GM12878 (cell line): ENCODE data around the gene DIS3L2. TPM values are rescaled to one million over a fixed set of nuclear protein-coding genes. Genes with fewer than 3 reads are reported as not detected.
A peak's percentile ranks its signal among the peaks of the same experiment; 100 is the strongest.

Experiments used
- BCL11A ChIP-seq: IDR thresholded peaks from 2 replicates; pipeline ENCODE4 v1.6.1; 2011; ENCODE audit warnings: low read depth, low read length
- BMI1 ChIP-seq: fragments of 450-650 bp; IDR thresholded peaks from 2 replicates; pipeline ENCODE4 v1.6.1; 2016; ENCODE audit warnings: mild to moderate bottlenecking, moderate library complexity, borderline replicate concordance
- DPF2 ChIP-seq: fragments of 450-650 bp; IDR thresholded peaks from 2 replicates; pipeline ENCODE4 v1.6.1; 2017; ENCODE audit warnings: mild to moderate bottlenecking
- ETV6 ChIP-seq, 2 experiments: fragments of 450-650 bp in 1 of 2; IDR thresholded peaks in 1 of 2; conservative IDR thresholded peaks in 1 of 2; 2 replicates each; pipeline ENCODE4 v1.6.1; 2014; ENCODE audit warnings: antibody characterized with exemption in 1 of 2, borderline replicate concordance in 1 of 2, low read depth in 1 of 2, mild to moderate bottlenecking in 1 of 2, moderate library complexity in 1 of 2
- IKZF1 ChIP-seq: fragments of 450-650 bp; conservative IDR thresholded peaks from 2 replicates; pipeline ENCODE4 v1.6.1; 2017; ENCODE audit warnings: antibody characterized with exemption, mild to moderate bottlenecking
- IKZF2 ChIP-seq, 2 experiments: fragments of 450-650 bp; IDR thresholded peaks; 2 replicates each; pipeline ENCODE4 v1.6.1; 2017; ENCODE audit warnings: mild to moderate bottlenecking in 2 of 2, moderate library complexity in 2 of 2
- MEF2B ChIP-seq: fragments of 450-650 bp; IDR thresholded peaks from 2 replicates; pipeline ENCODE4 v1.6.1; 2018; ENCODE audit warnings: mild to moderate bottlenecking, moderate library complexity; ENCODE audit not compliant: partially characterized antibody, poor library complexity, severe bottlenecking
- NFIC ChIP-seq: IDR thresholded peaks from 2 replicates; pipeline ENCODE4 v1.6.1; 2012; ENCODE audit warnings: low read depth, mild to moderate bottlenecking, inconsistent platforms, low read length, moderate library complexity
- NR2F1 ChIP-seq: fragments of 450-650 bp; conservative IDR thresholded peaks from 2 replicates; pipeline ENCODE4 v1.6.1; 2017; ENCODE audit warnings: mild to moderate bottlenecking
- PAX8 ChIP-seq: fragments of 450-650 bp; IDR thresholded peaks from 2 replicates; pipeline ENCODE4 v1.6.1; 2017; ENCODE audit warnings: mild to moderate bottlenecking, moderate library complexity
- TBL1XR1 ChIP-seq: IDR thresholded peaks from 2 replicates; pipeline ENCODE4 v1.6.1; 2012; ENCODE audit warnings: low read depth, low read length, improper control_type of control experiment
- ZNF384 ChIP-seq: IDR thresholded peaks from 2 replicates; pipeline ENCODE4 v1.6.1; 2012; ENCODE audit warnings: low read depth, mild to moderate bottlenecking, low read length, improper control_type of control experiment, borderline replicate concordance
- polyA plus RNA-seq, 11 experiments: library from polyadenylated mRNA; depleted of rRNA in 4 of 11; unstranded in 6 of 11; stranded (reverse) in 5 of 11; fragments of >200 nt; fragmentation: Nextera tagmentation in 4 of 11; fragmentation: Illumina TruSeq in 1 of 11; extraction: Ambion mirVana in 4 of 11; extraction: Trizol in 1 of 11; gene quantifications; 1 replicate in 1 of 11; 2 replicates in 10 of 11; pipeline versions ENCODE4 v1.2.1 to v1.2.3, GENCODE V29; 2011 to 2016; ENCODE audit warnings: inconsistent platforms in 2 of 11, missing spikeins in 2 of 11, low read depth in 1 of 11
- total RNA-seq, 4 experiments: library from RNA; depleted of rRNA in 3 of 4; stranded (reverse); fragments of >200 nt in 3 of 4; fragmentation: Illumina TruSeq in 1 of 4; extraction: Trizol in 1 of 4; gene quantifications; 2 replicates each; pipeline versions ENCODE4 v1.2.1 to v1.2.3, GENCODE V29; 2013 to 2021
- TF ChIP-seq, protein P1 (sequence below): fragments of 450-650 bp; IDR thresholded peaks from 2 replicates; pipeline ENCODE4 v1.6.1; 2017; ENCODE audit warnings: antibody characterized with exemption, mild to moderate bottlenecking, moderate library complexity
- TF ChIP-seq, protein P2 (sequence below): fragments of 450-650 bp; IDR thresholded peaks from 2 replicates; pipeline ENCODE4 v1.6.1; 2016; ENCODE audit warnings: mild to moderate bottlenecking
- TF ChIP-seq, protein P3 (sequence below): fragments of 450-650 bp; IDR thresholded peaks from 2 replicates; pipeline ENCODE4 v1.6.1; 2017; ENCODE audit warnings: borderline replicate concordance
- TF ChIP-seq, protein P4 (sequence below): IDR thresholded peaks from 2 replicates; pipeline ENCODE4 v1.6.1; 2012; ENCODE audit warnings: improper control_type of control experiment, low read depth, low read length; ENCODE audit not compliant: insufficient replicate concordance
- TF ChIP-seq, protein P5 (sequence below): IDR thresholded peaks from 2 replicates; pipeline ENCODE4 v1.6.1; 2011; ENCODE audit warnings: low read depth, mild to moderate bottlenecking, low read length, moderate library complexity, borderline replicate concordance; ENCODE audit errors: extremely low read depth

DIS3L2 gene
- total and polyA plus RNA-seq, 10 of the 15 experiments (the other 5 are each of a cell fraction or from before 2014, with no cell fraction given): 3.5 to 27.1 (median 16.0) TPM

DNA sequence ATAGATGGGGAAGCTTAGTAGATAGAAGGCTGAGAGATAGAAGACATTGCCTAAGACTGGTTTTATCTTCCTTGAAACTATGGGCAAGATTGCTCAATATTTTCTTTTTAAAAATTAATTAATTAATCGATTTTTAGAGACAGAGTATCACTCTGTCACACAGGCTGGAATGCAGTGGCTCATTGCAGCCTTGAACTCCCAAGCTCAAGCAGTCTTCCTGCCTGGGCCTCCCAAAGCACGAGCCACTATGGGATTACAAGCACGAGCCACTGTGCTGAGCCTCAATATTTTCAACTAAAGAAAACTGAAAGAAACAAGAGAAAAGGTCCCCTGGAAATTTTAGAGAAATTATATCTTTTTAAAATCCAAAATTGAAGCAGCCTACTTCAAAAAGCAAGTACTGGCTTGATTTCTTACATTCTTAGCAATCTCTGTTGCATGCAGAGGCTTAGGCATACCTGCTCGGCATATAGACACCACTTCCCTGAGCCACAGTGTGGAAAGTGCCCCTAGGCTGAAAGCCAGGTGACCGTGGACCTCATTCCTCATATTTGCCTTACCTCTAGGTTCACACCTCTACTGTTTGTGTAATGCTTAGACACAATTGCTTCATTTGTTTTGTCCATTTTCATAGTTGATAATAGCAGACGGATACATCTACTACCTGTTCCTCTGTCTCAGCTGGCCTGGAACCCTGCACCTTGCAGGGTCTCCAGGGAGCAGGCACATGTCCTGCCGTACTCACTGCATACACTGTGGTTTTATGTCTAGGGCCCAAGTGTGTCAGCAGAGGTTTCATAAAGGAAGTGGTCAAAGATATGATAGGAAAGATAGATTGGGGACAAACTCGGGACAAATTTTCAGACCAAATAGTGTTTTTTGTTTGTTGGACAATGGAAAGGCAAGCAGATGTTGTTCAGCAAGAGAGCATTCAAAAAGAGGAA is 250.5 kb downstream of the DIS3L2 start (continued):
- TF ChIP-seq, protein P1, sequence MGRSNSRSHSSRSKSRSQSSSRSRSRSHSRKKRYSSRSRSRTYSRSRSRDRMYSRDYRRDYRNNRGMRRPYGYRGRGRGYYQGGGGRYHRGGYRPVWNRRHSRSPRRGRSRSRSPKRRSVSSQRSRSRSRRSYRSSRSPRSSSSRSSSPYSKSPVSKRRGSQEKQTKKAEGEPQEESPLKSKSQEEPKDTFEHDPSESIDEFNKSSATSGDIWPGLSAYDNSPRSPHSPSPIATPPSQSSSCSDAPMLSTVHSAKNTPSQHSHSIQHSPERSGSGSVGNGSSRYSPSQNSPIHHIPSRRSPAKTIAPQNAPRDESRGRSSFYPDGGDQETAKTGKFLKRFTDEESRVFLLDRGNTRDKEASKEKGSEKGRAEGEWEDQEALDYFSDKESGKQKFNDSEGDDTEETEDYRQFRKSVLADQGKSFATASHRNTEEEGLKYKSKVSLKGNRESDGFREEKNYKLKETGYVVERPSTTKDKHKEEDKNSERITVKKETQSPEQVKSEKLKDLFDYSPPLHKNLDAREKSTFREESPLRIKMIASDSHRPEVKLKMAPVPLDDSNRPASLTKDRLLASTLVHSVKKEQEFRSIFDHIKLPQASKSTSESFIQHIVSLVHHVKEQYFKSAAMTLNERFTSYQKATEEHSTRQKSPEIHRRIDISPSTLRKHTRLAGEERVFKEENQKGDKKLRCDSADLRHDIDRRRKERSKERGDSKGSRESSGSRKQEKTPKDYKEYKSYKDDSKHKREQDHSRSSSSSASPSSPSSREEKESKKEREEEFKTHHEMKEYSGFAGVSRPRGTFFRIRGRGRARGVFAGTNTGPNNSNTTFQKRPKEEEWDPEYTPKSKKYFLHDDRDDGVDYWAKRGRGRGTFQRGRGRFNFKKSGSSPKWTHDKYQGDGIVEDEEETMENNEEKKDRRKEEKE: no peak
- TF ChIP-seq DPF2 (0 out of 2 replicates have a peak, but pooled peaks have one; percentile 35), NR2F1 (no peak), TBL1XR1 (no peak), IKZF1 (peak; percentile 57), ETV6 (conservative IDR thresholded peaks at IDR 0.05 in 1 of 2, IDR thresholded peaks at IDR 0.05 in 1 of 2; ENCODE audit: borderline replicate concordance in 1 of 2, low read depth in 1 of 2) (no peak), PAX8 (no peak), BCL11A (no peak), MEF2B (peak; percentile 84), IKZF2 (IDR thresholded peaks at IDR 0.05) (peak; percentile 69 to 77), ZNF384 (no peak), BMI1 (peak; percentile 42; the same call in 1 of the 2 replicates), NFIC (no peak)
- TF ChIP-seq, protein P2, sequence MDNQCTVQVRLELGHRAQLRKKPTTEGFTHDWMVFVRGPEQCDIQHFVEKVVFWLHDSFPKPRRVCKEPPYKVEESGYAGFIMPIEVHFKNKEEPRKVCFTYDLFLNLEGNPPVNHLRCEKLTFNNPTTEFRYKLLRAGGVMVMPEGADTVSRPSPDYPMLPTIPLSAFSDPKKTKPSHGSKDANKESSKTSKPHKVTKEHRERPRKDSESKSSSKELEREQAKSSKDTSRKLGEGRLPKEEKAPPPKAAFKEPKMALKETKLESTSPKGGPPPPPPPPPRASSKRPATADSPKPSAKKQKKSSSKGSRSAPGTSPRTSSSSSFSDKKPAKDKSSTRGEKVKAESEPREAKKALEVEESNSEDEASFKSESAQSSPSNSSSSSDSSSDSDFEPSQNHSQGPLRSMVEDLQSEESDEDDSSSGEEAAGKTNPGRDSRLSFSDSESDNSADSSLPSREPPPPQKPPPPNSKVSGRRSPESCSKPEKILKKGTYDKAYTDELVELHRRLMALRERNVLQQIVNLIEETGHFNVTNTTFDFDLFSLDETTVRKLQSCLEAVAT: no peak
- TF ChIP-seq, protein P3, sequence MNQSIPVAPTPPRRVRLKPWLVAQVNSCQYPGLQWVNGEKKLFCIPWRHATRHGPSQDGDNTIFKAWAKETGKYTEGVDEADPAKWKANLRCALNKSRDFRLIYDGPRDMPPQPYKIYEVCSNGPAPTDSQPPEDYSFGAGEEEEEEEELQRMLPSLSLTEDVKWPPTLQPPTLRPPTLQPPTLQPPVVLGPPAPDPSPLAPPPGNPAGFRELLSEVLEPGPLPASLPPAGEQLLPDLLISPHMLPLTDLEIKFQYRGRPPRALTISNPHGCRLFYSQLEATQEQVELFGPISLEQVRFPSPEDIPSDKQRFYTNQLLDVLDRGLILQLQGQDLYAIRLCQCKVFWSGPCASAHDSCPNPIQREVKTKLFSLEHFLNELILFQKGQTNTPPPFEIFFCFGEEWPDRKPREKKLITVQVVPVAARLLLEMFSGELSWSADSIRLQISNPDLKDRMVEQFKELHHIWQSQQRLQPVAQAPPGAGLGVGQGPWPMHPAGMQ: no peak
- TF ChIP-seq, protein P4, sequence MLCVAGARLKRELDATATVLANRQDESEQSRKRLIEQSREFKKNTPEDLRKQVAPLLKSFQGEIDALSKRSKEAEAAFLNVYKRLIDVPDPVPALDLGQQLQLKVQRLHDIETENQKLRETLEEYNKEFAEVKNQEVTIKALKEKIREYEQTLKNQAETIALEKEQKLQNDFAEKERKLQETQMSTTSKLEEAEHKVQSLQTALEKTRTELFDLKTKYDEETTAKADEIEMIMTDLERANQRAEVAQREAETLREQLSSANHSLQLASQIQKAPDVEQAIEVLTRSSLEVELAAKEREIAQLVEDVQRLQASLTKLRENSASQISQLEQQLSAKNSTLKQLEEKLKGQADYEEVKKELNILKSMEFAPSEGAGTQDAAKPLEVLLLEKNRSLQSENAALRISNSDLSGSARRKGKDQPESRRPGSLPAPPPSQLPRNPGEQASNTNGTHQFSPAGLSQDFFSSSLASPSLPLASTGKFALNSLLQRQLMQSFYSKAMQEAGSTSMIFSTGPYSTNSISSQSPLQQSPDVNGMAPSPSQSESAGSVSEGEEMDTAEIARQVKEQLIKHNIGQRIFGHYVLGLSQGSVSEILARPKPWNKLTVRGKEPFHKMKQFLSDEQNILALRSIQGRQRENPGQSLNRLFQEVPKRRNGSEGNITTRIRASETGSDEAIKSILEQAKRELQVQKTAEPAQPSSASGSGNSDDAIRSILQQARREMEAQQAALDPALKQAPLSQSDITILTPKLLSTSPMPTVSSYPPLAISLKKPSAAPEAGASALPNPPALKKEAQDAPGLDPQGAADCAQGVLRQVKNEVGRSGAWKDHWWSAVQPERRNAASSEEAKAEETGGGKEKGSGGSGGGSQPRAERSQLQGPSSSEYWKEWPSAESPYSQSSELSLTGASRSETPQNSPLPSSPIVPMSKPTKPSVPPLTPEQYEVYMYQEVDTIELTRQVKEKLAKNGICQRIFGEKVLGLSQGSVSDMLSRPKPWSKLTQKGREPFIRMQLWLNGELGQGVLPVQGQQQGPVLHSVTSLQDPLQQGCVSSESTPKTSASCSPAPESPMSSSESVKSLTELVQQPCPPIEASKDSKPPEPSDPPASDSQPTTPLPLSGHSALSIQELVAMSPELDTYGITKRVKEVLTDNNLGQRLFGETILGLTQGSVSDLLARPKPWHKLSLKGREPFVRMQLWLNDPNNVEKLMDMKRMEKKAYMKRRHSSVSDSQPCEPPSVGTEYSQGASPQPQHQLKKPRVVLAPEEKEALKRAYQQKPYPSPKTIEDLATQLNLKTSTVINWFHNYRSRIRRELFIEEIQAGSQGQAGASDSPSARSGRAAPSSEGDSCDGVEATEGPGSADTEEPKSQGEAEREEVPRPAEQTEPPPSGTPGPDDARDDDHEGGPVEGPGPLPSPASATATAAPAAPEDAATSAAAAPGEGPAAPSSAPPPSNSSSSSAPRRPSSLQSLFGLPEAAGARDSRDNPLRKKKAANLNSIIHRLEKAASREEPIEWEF: no peak
- TF ChIP-seq, protein P5, sequence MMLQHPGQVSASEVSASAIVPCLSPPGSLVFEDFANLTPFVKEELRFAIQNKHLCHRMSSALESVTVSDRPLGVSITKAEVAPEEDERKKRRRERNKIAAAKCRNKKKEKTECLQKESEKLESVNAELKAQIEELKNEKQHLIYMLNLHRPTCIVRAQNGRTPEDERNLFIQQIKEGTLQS: no peak
